RPMI7951 (cell line): ENCODE measurements around the gene ARPC5. TPM values are rescaled to one million over a fixed set of nuclear protein-coding genes. Genes with fewer than 3 reads are reported as not detected.
A peak's percentile ranks its signal among the peaks of the same experiment; 100 is the strongest.
"Not testable (repeated sequence)": the region's sequence is repeated elsewhere in the genome, so short reads cannot be mapped to it uniquely, and the experiment has no call there.

Experiments
- DNase-seq: peaks from one replicate; pipeline ENCODE4 v3.0.0-alpha.2; 2012; ENCODE audit warnings: low read depth
- total RNA-seq: library from RNA; depleted of rRNA; stranded (reverse); fragments of >200 nt; shearing (Covaris generic); gene quantifications from 2 replicates; pipeline ENCODE4 v1.2.3, GENCODE V29; 2014

ARPC5 gene
- total RNA-seq, 1 experiment from 2014 or later, result 204 TPM

GRCh38 chr1:183646776-183647175 is 11.2 kb upstream of the ARPC5 start:
- no peak for DNase-seq

- no peak for DNase-seq
These were observed 9.9 kb upstream of the ARPC5 start for GRCh38 chr1:183645531-183645930.

GRCh38 chr1:183642166-183642565 is 6.6 kb upstream of the ARPC5 start:
- no peak for DNase-seq

- DNase-seq, result no peak
These were observed 4.6 kb upstream of the ARPC5 start for GRCh38 chr1:183640193-183640592.

GRCh38 chr1:183638649-183639387 is 3.2 kb upstream of the ARPC5 start:
- no peak for DNase-seq

GRCh38 chr1:183636783-183637182 is 1.2 kb upstream of the ARPC5 start:
- no peak for DNase-seq

- no peak for DNase-seq
These were observed 725 bp upstream of the ARPC5 start for GRCh38 chr1:183636334-183636682.

GRCh38 chr1:183635099-183635605 is 431 bp downstream of the ARPC5 start:
- peak; percentile 37 for DNase-seq

GRCh38 chr1:183634429-183635065 is 1.0 kb downstream of the ARPC5 start:
- DNase-seq, result no peak

GRCh38 chr1:183633676-183634343 is 1.8 kb downstream of the ARPC5 start:
- DNase-seq, result peak; percentile 88

GRCh38 chr1:183632964-183633363 is 2.6 kb downstream of the ARPC5 start:
- DNase-seq, result peak; percentile 10

GRCh38 chr1:183632114-183632513 is 3.5 kb downstream of the ARPC5 start:
- DNase-seq, result peak; percentile 12

- DNase-seq, result peak; percentile 62
These were observed 4.8 kb downstream of the ARPC5 start for GRCh38 chr1:183630748-183631147.

- DNase-seq, result no peak
These were observed 7.0 kb downstream of the ARPC5 start for GRCh38 chr1:183628537-183628936.

- DNase-seq, result not testable (repeated sequence)
These were observed 9.3 kb downstream of the ARPC5 start for GRCh38 chr1:183626236-183626635.

- peak; percentile 60 for DNase-seq
These were observed 12.4 kb downstream of the ARPC5 start for GRCh38 chr1:183622884-183623785.

GRCh38 chr1:183622013-183622412 is 13.6 kb downstream of the ARPC5 start:
- DNase-seq, result no peak

GRCh38 chr1:183620311-183620710 is 15.3 kb downstream of the ARPC5 start:
- no peak for DNase-seq

- no peak for DNase-seq
These were observed 15.8 kb downstream of the ARPC5 start for GRCh38 chr1:183619781-183620180.

- DNase-seq, result not testable (repeated sequence)
These were observed 17.4 kb downstream of the ARPC5 start for GRCh38 chr1:183618202-183618601.

- DNase-seq, result not testable (repeated sequence)
These were observed 22.6 kb downstream of the ARPC5 start for GRCh38 chr1:183612975-183613374.

GRCh38 chr1:183612407-183612806 is 23.2 kb downstream of the ARPC5 start:
- DNase-seq, result no peak
